Type B pancreatic cell (in vitro differentiated cells): ENCODE measurements around the gene THSD4. TPM values are rescaled to one million over a fixed set of nuclear protein-coding genes. Genes with fewer than 3 reads are reported as not detected.

Experiments used
- DNase-seq: peaks from one replicate; pipeline ENCODE4 v3.0.0; 2021; ENCODE audit warnings: mixed read lengths; ENCODE audit not compliant: unreplicated experiment; ENCODE audit errors: extremely low spot score
- H3K27ac Mint-ChIP-seq: 2 replicates; pipeline ENCODE4 v1.8.0; 2021; ENCODE audit warnings: mild to moderate bottlenecking, mixed read lengths
- H3K27me3 Mint-ChIP-seq: 2 replicates; pipeline ENCODE4 v1.8.0; 2021; ENCODE audit warnings: mixed read lengths
- H3K36me3 Mint-ChIP-seq: 2 replicates; pipeline ENCODE4 v1.8.0; 2021; ENCODE audit warnings: mixed read lengths
- H3K4me1 Mint-ChIP-seq: one replicate; pipeline ENCODE4 v1.8.0; 2021; ENCODE audit warnings: mixed read lengths; ENCODE audit not compliant: unreplicated experiment
- H3K4me3 Mint-ChIP-seq: 2 replicates; pipeline ENCODE4 v1.8.0; 2021; ENCODE audit warnings: mild to moderate bottlenecking, mixed read lengths
- H3K9me3 Mint-ChIP-seq: 2 replicates; pipeline ENCODE4 v1.8.0; 2021; ENCODE audit warnings: mixed read lengths
- CTCF ChIP-seq: fragments of 200-600 bp; sonication (generic); conservative IDR thresholded peaks from 2 replicates; pipeline ENCODE4 v1.5.0; 2021; ENCODE audit warnings: antibody characterized with exemption, mild to moderate bottlenecking
- total RNA-seq: library from RNA; stranded (reverse); gene quantifications from 2 replicates; pipeline ENCODE4 v1.2.1, GENCODE V29; 2021; ENCODE audit warnings: low replicate concordance

Gene THSD4
- total RNA-seq, 1 donor from 2014 or later = 43.3 TPM

DNA sequence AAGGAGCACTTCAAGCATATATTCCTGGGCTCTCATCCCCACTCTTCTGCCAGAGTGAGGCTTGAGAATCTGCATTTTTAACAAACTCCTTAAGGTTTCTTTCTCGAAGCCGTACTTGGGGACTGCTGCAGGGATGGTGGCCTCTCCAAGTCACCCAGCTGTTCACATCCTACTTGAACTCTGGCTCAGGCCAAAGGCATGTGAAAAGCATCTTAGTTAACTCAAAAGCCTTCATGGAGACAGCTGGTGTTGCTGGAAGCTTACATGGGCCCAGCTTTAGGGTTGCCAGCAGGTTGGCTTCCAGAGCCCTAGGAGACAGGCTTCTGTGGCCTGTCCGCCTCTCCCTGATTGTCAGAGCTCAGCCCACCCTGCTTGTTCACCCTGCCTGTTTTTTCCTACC lies 139.2 kb downstream of the THSD4 start:
- peaks cover 19% of the 10 kb centered on the region for H3K4me1 Mint-ChIP-seq
- no peak overlapping the region for H3K27ac Mint-ChIP-seq
- DNase-seq = no peak
- peaks cover 5% of the 10 kb centered on the region for H3K27me3 Mint-ChIP-seq
- peaks cover 17% of the 10 kb centered on the region for H3K36me3 Mint-ChIP-seq
- no peak for TF ChIP-seq CTCF
- no peak overlapping the region for H3K4me3 Mint-ChIP-seq
- H3K9me3 Mint-ChIP-seq = no peaks in the 10 kb centered on the region

DNA sequence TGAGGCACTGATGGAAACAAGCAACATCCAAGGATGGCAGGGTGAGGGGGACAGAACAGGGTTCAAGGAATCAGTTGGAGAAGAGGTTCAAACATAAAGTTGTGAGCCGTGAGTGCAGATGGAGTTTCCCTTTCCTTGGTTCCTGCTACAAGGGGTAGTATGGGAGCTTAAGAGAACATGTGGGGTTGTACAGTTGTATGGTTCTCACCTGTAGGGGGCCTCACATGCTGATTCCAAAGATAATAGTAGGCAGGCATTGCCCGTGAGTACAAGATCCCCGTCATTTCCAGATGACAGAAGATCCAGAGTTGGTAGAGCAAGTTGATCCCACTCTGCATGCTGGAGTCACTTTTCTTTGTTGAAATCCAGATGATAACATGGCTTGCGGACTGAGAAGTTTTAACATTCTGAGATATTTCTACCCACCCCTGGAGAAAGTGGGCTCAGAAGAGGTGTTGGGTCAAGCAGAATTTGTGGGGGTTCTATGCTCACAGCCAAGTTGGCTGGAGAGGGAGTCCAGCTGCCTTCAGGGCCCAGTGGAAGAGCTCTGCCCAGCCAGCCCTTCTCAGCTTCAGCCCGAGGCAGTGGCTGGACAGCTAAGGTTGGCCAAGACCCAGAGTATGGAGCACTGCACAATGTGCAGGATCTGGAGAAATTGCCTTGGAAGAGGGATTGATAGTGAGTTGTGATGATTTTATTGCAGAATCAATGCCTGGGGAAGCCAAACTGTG lies 141.8 kb downstream of the THSD4 start:
- H3K4me3 Mint-ChIP-seq = no peak overlapping the region
- H3K27me3 Mint-ChIP-seq = peaks cover 5% of the 10 kb centered on the region
- DNase-seq = no peak
- no peak for TF ChIP-seq CTCF
- H3K4me1 Mint-ChIP-seq = peaks cover 4% of the 10 kb centered on the region
- H3K36me3 Mint-ChIP-seq = peaks cover 29% of the 10 kb centered on the region
- H3K9me3 Mint-ChIP-seq = no peaks in the 10 kb centered on the region
- H3K27ac Mint-ChIP-seq = no peak overlapping the region

- TF ChIP-seq CTCF = no peak
- Mint-ChIP-seq H3K4me1 (no peaks in the 10 kb centered on the region), H3K36me3 (peaks cover 34% of the 10 kb centered on the region), H3K27me3 (peaks cover 5% of the 10 kb centered on the region), H3K4me3 (no peak overlapping the region), H3K27ac (no peak overlapping the region), H3K9me3 (no peaks in the 10 kb centered on the region)
- DNase-seq = no peak
Observed at GRCh38 chr15:71259866-71260265, 144.6 kb downstream of the THSD4 start.

DNA sequence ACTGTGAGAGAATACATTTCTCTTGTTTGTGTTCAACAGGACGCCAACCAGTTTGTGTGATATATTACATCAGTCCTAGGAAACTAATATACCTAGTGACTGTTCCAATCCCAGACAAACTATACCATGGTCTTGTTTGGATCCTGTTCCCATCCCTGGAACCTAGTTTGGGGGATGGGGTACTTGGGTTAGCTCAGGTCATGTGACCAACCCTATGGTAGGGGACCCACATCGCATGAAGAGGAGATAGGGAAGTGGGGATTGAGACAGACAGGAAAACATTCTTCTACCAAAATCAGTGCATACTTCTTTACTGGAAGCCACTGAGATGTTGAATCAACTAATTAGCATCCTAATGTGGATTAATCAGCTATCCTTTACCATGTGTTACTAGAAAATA lies 146.1 kb downstream of the THSD4 start:
- TF ChIP-seq CTCF = no peak
- peaks cover under 1% of the 10 kb centered on the region for H3K4me1 Mint-ChIP-seq
- H3K27ac Mint-ChIP-seq = no peak overlapping the region
- H3K36me3 Mint-ChIP-seq = peaks cover 33% of the 10 kb centered on the region
- H3K4me3 Mint-ChIP-seq = no peak overlapping the region
- no peaks in the 10 kb centered on the region for H3K27me3 Mint-ChIP-seq
- DNase-seq = no peak
- H3K9me3 Mint-ChIP-seq = peaks cover under 1% of the 10 kb centered on the region

- no peak overlapping the region for H3K4me3 Mint-ChIP-seq
- DNase-seq = no peak
- H3K27me3 Mint-ChIP-seq = no peaks in the 10 kb centered on the region
- peaks cover 5% of the 10 kb centered on the region for H3K9me3 Mint-ChIP-seq
- H3K4me1 Mint-ChIP-seq = peaks cover 5% of the 10 kb centered on the region
- peaks cover 33% of the 10 kb centered on the region for H3K36me3 Mint-ChIP-seq
- no peak overlapping the region for H3K27ac Mint-ChIP-seq
- no peak for TF ChIP-seq CTCF
Observed at GRCh38 chr15:71261909-71262308, 146.6 kb downstream of the THSD4 start.
